NCI-H1048 (cell line): ENCODE results near the gene C4orf50.
"Not testable (repeated sequence)": the region's sequence is repeated elsewhere in the genome, so short reads cannot be mapped to it uniquely, and the experiment has no call there.

ENCODE experiments used
- DNase-seq: peaks from one replicate; lab custom pipeline; 2025; lab: John Stamatoyannopoulos, UW

C4orf50 gene

GRCh38 chr4:5858020-5858769 is 160.0 kb downstream of the C4orf50 start:
- DNase-seq, result no peak

- no peak for DNase-seq
Measured at GRCh38 chr4:5857199-5857598, 161.0 kb downstream of the C4orf50 start.

- DNase-seq, result not testable (repeated sequence)
Measured at GRCh38 chr4:5856362-5856761, 161.9 kb downstream of the C4orf50 start.

GRCh38 chr4:5854929-5855328 is 163.3 kb downstream of the C4orf50 start:
- DNase-seq, result no peak

GRCh38 chr4:5852523-5853202 is 165.6 kb downstream of the C4orf50 start:
- no peak for DNase-seq

GRCh38 chr4:5851637-5852301 is 166.5 kb downstream of the C4orf50 start:
- DNase-seq, result no peak
